Stimulated activated CD4-positive, alpha-beta T cell treated with anti-CD3 and anti-CD28 coated beads, Interleukin-15, amount 100 ng/mL, for 24 hours (primary cell): ENCODE results near the gene POLD3.
"Not testable (repeated sequence)": the region's sequence is repeated elsewhere in the genome, so short reads cannot be mapped to it uniquely, and the experiment has no call there.

Experiments used
- DNase-seq: peaks from one replicate; pipeline ENCODE4 v3.0.0-alpha.2; 2020

The POLD3 gene

DNA sequence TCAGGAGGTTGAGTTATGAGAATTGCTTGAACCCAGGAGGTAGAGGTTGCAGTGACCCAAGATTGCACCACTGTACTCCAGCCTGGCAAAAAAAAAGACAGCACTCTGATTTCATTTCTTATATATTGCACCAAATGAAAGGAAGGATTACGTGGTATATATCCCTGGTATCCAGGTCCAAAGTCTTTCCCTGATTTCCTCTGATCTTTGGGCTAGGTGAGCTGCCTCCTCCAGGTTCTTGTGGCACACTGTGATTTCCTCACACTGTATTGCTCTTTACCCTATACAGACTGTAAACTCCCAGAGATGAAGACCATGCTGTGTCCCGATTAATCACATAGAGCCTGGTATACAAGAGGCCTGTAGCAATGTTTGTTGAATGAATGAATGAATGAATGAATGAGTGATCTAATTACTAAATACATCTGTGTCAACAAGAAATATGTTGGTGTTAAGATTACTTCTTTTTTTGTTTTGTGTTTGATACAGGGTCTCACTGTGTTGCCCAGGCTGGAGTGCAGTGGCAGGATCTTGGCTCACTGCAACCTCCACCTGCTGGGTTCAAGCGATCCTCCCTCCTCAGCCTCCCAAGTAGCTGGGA is 9.3 kb upstream of the POLD3 start:
- DNase-seq: no peak

- not testable (repeated sequence) for DNase-seq
Observed at GRCh38 chr11:74590492-74590891, 1.9 kb upstream of the POLD3 start.

DNA sequence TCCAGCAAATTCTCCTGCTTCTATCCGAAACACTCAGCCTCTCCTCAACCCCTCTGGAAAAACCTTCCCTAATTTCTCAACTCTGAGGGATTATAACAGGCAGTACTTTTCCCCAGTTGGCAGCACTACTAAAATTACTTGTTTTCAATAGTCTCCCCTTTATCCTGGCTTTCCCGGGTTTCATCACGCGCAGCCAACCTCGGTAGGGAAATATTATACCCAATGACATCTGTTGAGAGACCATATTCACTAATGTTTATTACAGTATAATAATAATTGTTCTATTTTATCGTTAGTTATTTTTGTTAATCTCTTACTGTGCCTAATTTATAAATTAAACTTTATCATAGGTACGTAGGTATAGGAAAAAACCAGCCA is 330 bp upstream of the POLD3 start:
- no peak for DNase-seq

GRCh38 chr11:74593463-74593862 is 1.1 kb downstream of the POLD3 start:
- no peak for DNase-seq

GRCh38 chr11:74602637-74603556 is 10.5 kb downstream of the POLD3 start:
- DNase-seq: no peak

DNA sequence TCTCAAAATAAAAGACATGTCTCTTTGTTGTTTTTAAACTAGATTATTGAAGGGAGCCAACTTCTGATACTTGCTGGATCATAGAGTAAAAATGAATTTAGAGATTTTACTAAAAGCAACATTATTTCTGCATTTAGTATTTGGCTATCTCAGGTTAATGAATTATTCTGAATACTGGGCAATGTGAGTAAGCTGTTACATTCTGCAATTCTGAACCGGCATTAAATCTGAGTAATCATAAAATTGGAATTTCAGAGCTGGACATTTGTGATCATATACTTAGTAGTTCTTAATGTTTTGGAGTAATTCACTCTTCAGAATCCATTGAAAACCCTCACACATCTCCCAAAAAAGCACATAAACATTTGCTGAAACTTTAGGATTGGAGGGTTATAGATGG is 11.5 kb downstream of the POLD3 start:
- no peak for DNase-seq

- DNase-seq: no peak
Observed at GRCh38 chr11:74604311-74604710, 11.9 kb downstream of the POLD3 start.

GRCh38 chr11:74605403-74605802 is 13.0 kb downstream of the POLD3 start:
- DNase-seq: no peak

GRCh38 chr11:74608431-74608830 is 16.0 kb downstream of the POLD3 start:
- DNase-seq: no peak

DNA sequence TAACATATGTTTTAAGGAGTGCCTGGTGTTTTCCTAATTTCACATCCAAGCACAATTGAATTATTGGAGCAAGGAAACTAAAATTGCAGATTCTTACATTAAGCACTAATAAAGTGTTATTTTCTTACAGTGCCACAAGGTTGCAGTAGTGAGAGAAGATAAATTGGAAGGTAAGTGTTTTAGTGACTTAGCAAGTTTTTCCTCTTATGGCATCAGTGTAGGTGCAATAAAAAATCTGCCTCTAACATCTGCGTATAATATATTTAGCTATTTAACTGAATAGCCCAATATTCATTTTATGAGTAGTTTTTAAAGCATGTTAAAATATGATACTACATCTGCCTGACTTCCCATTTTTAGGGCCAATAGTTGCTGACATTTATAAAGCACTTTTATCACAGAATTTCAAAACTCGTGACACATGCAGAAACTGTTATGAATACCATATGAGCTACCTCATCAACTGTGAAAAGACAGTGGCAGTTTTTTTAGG is 19.0 kb downstream of the POLD3 start:
- DNase-seq: no peak

GRCh38 chr11:74612877-74613276 is 20.5 kb downstream of the POLD3 start:
- DNase-seq: no peak

- no peak for DNase-seq
Observed at GRCh38 chr11:74615311-74615710, 22.9 kb downstream of the POLD3 start.

DNA sequence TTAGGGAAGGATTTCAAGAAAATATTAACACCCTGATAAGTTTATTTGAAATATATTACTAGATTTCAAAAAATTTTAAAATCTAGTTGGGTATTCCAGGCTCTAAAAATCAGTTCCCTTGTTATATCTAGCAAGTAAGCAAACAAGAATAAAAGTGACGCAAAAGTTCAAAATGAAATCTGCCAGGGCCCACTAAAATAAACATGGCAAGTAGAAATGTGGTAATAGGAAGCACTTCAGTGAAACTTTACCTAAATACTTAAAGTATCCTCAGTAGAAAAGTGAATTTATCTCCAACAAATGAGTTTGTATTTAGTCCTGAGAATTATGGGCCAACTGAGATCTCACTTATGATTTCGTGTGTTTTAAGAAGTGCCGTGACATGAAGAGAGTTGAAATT is 23.6 kb downstream of the POLD3 start:
- no peak for DNase-seq

GRCh38 chr11:74620531-74620930 is 28.1 kb downstream of the POLD3 start:
- no peak for DNase-seq

GRCh38 chr11:74626130-74626529 is 33.7 kb downstream of the POLD3 start:
- DNase-seq: no peak

- no peak for DNase-seq
Observed at GRCh38 chr11:74626604-74627003, 34.2 kb downstream of the POLD3 start.

- DNase-seq: peak; percentile 7
Observed at GRCh38 chr11:74627381-74627780, 35.0 kb downstream of the POLD3 start.

DNA sequence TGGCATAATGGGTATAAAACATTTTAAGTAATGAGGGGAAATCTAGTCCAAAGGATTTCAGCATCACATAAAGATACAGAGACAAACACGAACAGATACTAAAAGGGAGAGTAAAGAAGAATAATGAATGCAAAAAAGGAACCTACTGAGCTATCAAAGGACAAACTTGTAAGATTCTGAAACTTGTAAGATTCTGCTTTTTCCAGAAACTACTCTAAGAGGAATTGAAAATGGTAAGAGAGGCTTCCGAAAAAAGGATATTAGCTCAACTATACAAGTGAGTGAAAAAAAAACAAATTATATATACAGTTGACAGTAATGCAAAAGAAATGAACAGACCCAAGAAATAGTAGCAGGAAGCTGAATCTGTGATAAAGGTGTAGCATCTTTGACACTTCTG is 37.7 kb downstream of the POLD3 start:
- DNase-seq: no peak

GRCh38 chr11:74633406-74634393 is 41.3 kb downstream of the POLD3 start:
- DNase-seq: no peak

GRCh38 chr11:74634537-74634936 is 42.2 kb downstream of the POLD3 start:
- no peak for DNase-seq

DNA sequence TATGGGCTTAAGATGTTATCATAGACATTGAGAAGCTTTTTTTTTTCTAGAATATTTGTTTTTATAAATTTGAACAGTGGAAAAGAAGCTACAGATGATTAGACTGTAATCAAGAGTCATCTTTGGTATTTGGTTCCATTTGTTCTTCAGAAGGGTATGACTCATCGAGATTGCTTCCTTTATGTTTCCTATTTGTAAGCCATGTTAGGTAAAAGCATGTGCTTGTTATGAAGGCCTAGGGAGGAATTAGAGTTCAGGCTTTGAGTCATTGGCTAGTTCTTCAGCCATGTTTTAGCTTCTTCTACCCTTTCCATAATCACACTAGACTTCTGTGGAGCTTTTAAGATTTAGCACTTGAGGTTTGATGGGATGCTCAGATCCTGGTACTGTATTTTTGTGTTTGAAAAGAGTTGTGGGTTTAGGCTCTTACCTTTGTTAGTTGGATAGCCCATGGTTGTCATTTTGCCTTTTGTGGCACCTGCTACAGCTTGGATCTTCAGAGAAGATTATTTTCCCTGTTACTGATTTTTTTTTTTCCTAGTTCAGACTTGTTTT is 44.3 kb downstream of the POLD3 start:
- DNase-seq: no peak

GRCh38 chr11:74637700-74638099 is 45.3 kb downstream of the POLD3 start:
- no peak for DNase-seq

DNA sequence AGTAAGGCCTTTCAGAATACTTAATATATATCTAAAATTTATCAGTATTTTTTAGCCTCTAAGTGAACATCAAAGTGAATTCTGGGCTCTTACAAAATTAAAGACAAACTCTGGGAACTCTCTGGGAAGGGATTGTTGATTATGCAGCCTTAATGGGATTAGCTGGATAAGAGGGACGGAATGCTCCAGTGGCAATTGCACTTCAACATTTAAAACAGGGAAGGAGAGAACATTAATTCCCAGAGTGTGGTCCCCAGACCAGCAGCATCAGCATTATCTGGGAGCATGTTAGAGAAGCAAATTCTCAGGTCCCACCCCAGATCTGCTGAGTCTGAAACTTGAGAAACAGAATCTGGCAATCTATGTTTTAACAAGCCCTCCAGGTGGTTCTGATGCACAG is 46.5 kb downstream of the POLD3 start:
- DNase-seq: no peak
